ENCODE results near the gene UGT2B10. TPM values are rescaled to one million over a fixed set of nuclear protein-coding genes. Genes with fewer than 3 reads are reported as not detected.

The UGT2B10 gene
- total and polyA plus RNA-seq, 2 of the 13 experiments (the other 11 are each of a cell fraction or from before 2014, with no cell fraction given): 107 to 148 TPM

DNA sequence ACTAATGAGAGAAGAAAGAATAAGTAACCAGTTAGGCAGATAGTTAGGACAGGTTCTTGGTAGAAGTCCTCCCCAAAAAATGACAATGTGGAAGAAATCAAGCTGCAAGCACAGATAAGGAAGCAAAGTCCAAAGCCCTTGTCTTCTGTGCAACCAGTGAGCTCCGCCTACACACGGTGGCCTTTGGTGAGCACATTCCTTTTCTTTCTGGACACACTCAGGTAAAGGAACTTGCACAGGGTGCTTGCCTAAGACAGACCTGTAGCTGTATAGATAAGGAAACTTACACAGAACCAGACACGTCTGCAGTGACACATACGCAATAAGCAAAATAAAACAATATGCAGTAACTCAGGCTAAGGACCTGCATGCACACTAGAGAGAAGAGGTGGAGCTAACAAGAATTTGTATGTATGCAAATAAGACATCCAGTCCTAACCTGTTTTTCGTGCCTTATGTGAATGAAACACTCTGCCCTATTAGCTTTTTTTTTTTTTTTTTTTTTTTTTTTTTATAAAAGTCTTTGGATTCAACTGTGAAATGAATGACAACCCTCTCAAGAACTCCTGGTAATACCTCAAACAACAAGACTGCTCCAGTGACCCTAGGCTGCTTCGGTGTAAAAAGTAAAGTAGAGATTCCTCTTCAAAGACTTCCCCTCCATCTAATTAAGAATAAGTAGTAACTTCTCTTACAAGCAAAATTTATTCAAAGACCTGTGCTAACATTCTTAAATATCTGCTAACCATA is 48.8 kb downstream of the UGT2B10 start (continued):
- TF ChIP-seq ZNF577 (CRISPR knock-in tag; IDR thresholded peaks at IDR 0.05; ENCODE audit: borderline replicate concordance, low read depth) (no peak), ZNF207 (IDR thresholded peaks at IDR 0.05; ENCODE audit: borderline replicate concordance) (no peak)

DNA sequence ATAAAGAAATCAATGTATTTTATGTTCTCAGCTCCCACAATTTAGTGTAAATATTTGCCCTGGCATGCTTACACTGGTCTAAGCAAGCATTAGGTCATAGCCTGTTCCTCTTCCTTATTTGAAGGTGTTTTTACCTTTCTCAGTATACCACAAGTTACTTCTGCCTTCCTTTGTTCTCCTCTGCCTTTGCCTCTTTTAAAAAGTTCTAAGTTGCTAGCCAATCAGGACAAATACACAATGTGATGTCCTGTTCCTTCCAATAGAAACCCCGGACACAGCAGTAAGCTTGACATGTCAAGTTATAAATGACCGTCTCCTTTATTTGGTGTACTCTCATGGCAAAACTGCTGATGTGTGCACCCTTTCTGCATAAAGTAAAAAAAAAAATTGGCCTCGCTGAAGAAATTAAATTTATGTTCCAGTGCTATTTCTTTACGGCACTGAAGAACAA is 49.4 kb downstream of the UGT2B10 start:
- intact Hi-C loops (cut with micrococcal nuclease; ENCODE audit: unreplicated experiment): loop anchor here (1.0 to 2.0 kb wide), 3 partner anchors 132 to 366 kb away; no protein-coding TSS in a partner anchor
- peak; percentile 74 for DNase-seq (ENCODE audit: low spot score)
- TF ChIP-seq MAZ (IDR thresholded peaks at IDR 0.05; ENCODE audit: borderline replicate concordance, low read depth, low read length): no peak
- no peak for TF ChIP-seq MAZ (CRISPR knock-in tag; IDR thresholded peaks at IDR 0.05; ENCODE audit: low read depth)
- no peak for TF ChIP-seq BORCS8-MEF2B (CRISPR knock-in tag; IDR thresholded peaks at IDR 0.05)
- TF ChIP-seq, protein P1, sequence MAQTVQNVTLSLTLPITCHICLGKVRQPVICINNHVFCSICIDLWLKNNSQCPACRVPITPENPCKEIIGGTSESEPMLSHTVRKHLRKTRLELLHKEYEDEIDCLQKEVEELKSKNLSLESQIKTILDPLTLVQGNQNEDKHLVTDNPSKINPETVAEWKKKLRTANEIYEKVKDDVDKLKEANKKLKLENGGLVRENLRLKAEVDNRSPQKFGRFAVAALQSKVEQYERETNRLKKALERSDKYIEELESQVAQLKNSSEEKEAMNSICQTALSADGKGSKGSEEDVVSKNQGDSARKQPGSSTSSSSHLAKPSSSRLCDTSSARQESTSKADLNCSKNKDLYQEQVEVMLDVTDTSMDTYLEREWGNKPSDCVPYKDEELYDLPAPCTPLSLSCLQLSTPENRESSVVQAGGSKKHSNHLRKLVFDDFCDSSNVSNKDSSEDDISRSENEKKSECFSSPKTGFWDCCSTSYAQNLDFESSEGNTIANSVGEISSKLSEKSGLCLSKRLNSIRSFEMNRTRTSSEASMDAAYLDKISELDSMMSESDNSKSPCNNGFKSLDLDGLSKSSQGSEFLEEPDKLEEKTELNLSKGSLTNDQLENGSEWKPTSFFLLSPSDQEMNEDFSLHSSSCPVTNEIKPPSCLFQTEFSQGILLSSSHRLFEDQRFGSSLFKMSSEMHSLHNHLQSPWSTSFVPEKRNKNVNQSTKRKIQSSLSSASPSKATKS (CRISPR knock-in tag; IDR thresholded peaks at IDR 0.05): no peak
- no peak for TF ChIP-seq MTF2 (CRISPR knock-in tag; IDR thresholded peaks at IDR 0.05; ENCODE audit: borderline replicate concordance)
- TF ChIP-seq, protein P2, sequence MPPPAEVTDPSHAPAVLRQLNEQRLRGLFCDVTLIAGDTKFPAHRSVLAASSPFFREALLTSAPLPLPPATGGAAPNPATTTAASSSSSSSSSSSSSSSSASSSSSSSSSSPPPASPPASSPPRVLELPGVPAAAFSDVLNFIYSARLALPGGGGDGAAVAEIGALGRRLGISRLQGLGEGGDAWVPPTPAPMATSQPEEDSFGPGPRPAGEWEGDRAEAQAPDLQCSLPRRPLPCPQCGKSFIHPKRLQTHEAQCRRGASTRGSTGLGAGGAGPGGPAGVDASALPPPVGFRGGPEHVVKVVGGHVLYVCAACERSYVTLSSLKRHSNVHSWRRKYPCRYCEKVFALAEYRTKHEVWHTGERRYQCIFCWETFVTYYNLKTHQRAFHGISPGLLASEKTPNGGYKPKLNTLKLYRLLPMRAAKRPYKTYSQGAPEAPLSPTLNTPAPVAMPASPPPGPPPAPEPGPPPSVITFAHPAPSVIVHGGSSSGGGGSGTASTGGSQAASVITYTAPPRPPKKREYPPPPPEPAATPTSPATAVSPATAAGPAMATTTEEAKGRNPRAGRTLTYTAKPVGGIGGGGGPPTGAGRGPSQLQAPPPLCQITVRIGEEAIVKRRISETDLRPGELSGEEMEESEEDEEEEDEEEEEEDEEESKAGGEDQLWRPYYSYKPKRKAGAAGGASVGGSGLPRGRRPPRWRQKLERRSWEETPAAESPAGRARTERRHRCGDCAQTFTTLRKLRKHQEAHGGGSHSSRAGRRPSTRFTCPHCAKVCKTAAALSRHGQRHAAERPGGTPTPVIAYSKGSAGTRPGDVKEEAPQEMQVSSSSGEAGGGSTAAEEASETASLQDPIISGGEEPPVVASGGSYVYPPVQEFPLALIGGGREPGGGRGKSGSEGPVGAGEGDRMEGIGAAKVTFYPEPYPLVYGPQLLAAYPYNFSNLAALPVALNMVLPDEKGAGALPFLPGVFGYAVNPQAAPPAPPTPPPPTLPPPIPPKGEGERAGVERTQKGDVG (CRISPR knock-in tag; IDR thresholded peaks at IDR 0.05; ENCODE audit: borderline replicate concordance): no peak
- TF ChIP-seq KAT2B (IDR thresholded peaks at IDR 0.05; ENCODE audit: borderline replicate concordance, low read depth, low read length): no peak
- TF ChIP-seq ZNF207 (IDR thresholded peaks at IDR 0.05; ENCODE audit: borderline replicate concordance): no peak
- TF ChIP-seq, protein P3, sequence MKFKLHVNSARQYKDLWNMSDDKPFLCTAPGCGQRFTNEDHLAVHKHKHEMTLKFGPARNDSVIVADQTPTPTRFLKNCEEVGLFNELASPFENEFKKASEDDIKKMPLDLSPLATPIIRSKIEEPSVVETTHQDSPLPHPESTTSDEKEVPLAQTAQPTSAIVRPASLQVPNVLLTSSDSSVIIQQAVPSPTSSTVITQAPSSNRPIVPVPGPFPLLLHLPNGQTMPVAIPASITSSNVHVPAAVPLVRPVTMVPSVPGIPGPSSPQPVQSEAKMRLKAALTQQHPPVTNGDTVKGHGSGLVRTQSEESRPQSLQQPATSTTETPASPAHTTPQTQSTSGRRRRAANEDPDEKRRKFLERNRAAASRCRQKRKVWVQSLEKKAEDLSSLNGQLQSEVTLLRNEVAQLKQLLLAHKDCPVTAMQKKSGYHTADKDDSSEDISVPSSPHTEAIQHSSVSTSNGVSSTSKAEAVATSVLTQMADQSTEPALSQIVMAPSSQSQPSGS (CRISPR knock-in tag; IDR thresholded peaks at IDR 0.05): peak; percentile 94
- TF ChIP-seq JUNB (CRISPR knock-in tag; IDR thresholded peaks at IDR 0.05; ENCODE audit: borderline replicate concordance): no peak
- TF ChIP-seq EEA1 (CRISPR knock-in tag; IDR thresholded peaks at IDR 0.05; ENCODE audit: borderline replicate concordance): no peak
- TF ChIP-seq ZFY (CRISPR knock-in tag; IDR thresholded peaks at IDR 0.05): no peak
- TF ChIP-seq ATF1 (CRISPR knock-in tag; IDR thresholded peaks at IDR 0.05): no peak
- TF ChIP-seq EZH2 (conservative IDR thresholded peaks at IDR 0.05; ENCODE audit: low read depth, low read length): no peak

More for the DNA sequence above, 49.4 kb downstream of the UGT2B10 start:
- in situ Hi-C loops (cut with HindIII; ENCODE audit: extremely low pct_ligation_motif_present, low pct_unique_long_range_greater_than_20kb): no loop called here
- Histone ChIP-seq H3K9me3 (ENCODE audit: low read length) (peaks cover 6% of the 10 kb centered on the region; the same call in 1 of the 2 replicates), H3K27ac (ENCODE audit: extremely low read length, insufficient read depth, low read length) (peak overlapping the region; percentile 76), H4K20me1 (ENCODE audit: insufficient read depth, low read length) (no peaks in the 10 kb centered on the region), H3K79me2 (ENCODE audit: insufficient read depth, low read length) (no peaks in the 10 kb centered on the region), H3K36me3 (replicated peaks in 1 of 2; ENCODE audit: control insufficient read depth in 1 of 2, insufficient read depth in 2 of 2, low read length in 2 of 2) (no peaks in the 10 kb centered on the region), H3K9ac (ENCODE audit: insufficient read depth, low read depth, low read length) (peak overlapping the region; percentile 62), H3K4me1 (ENCODE audit: insufficient read depth, low read length) (peaks cover 63% of the 10 kb centered on the region), H3K27me3 (ENCODE audit: control insufficient read depth in 1 of 2, insufficient read depth in 2 of 2, low read length in 2 of 2) (no peaks in the 10 kb centered on the region), H2AFZ (ENCODE audit: low read length) (no peak overlapping the region), H3K4me2 (ENCODE audit: low read depth, low read length) (peak overlapping the region; percentile 69; the same call in 1 of the 2 replicates), H3K4me3 (replicated peaks in 1 of 3; ENCODE audit: insufficient read depth in 1 of 3, low read depth in 2 of 3, low read length in 3 of 3) (peak overlapping the region in 1 of 3 experiments; percentile 51; a peak in 1 of 6 replicates)
- ChIA-PET POLR2A (interaction anchor here (1.0 to 2.9 kb wide), 10 partner anchors 9 to 365 kb away, joined by 4 to 62 read pairs (median 6); partner anchors contain the start of genes UGT2A3 and UGT2B10), CTCF (ENCODE audit: low intra/inter-chr PET ratio, low total read pairs) (no interaction called here)
- TSS peak; percentile 88 for BruUV-seq (replicated peaks)
- FAIRE-seq (no peak), ATAC-seq (peak; percentile 60)
- WGBS (ENCODE audit: low lambda C conversion rate): 73% methylated on average over 4 of the region's 4 CpGs
